GM12892 (cell line): ENCODE results near the gene BSN.

Experiments used
- POLR2A ChIP-seq: IDR thresholded peaks from 2 replicates; pipeline ENCODE4 v1.6.1; 2011; ENCODE audit warnings: low read depth, low read length, control low read depth
- POLR2AphosphoS5 ChIP-seq: IDR thresholded peaks from 2 replicates; pipeline ENCODE4 v1.6.1; 2011; ENCODE audit warnings: low read depth, low read length, control low read depth
- TAF1 ChIP-seq: IDR thresholded peaks from 2 replicates; pipeline ENCODE4 v1.6.1; 2011; ENCODE audit warnings: low read depth, mild to moderate bottlenecking, control low read depth, low read length, borderline replicate concordance

GRCh38 chr3:49661281-49661680 lies 107.0 kb downstream of the BSN start:
- TF ChIP-seq POLR2AphosphoS5 (no peak), POLR2A (no peak), TAF1 (no peak)
